K562 (cell line): ENCODE results near the gene POLR3G. TPM values are rescaled to one million over a fixed set of nuclear protein-coding genes. Genes with fewer than 3 reads are reported as not detected.

Experiments
- ATAC-seq: fragments of 200-7000 bp; cut with Tn5 transposase; 3 replicates; pipeline ENCODE4 v1.9.1; 2020; ENCODE audit warnings: moderate library complexity
- BruUV-seq: library from RNA; stranded (reverse); fragments of 400-500 nt; replicated peaks from 2 replicates; lab custom pipeline; 2021; lab: Mats Ljungman, UMichigan
- CTCF ChIA-PET: fragments of 300-600 bp; formaldehyde crosslinking; extraction: SDS; loops from one replicate; lab custom pipeline; 2021; ENCODE audit warnings: low intra/inter-chr PET ratio; lab: Yijun Ruan, JAX
- POLR2A ChIA-PET: fragments of 300-600, 350-650 bp; sonication (Branson Sonifier 250); formaldehyde crosslinking; extraction: SDS; loops from one replicate; lab custom pipeline; 2021; ENCODE audit warnings: antibody characterized with exemption, inconsistent platforms; lab: Yijun Ruan, JAX
- DNase-seq, 4 experiments: peaks; one replicate each; pipeline versions ENCODE4 v3.0.0 to v3.0.0-alpha.2; 2011 to 2018; ENCODE audit warnings: low spot score in 3 of 4, mixed read lengths in 3 of 4; ENCODE audit errors: extremely low read depth in 1 of 4
- FAIRE-seq: peaks from 2 replicates; lab custom pipeline; 2011; peaks lifted over from hg19 to GRCh38; lab: Jason Lieb, UNC
- H2AFZ ChIP-seq: 2 replicates; pipeline ENCODE4 v1.6.0; 2011; ENCODE audit warnings: low read depth, low read length, control low read depth, inconsistent platforms
- H3K27ac ChIP-seq: fragments of 200-600 bp; 3 replicates; pipeline ENCODE4 v1.8.0; 2011; ENCODE audit warnings: low read depth, mild to moderate bottlenecking, control low read depth, inconsistent platforms, low read length, moderate library complexity, mixed read lengths; ENCODE audit errors: extremely low read depth
- H3K27me3 ChIP-seq, 2 experiments: fragments of 300-600 bp in 1 of 2; 2 replicates in 1 of 2; 3 replicates in 1 of 2; pipeline versions ENCODE4 v1.6.0 to v1.8.0; 2011; ENCODE audit warnings: inconsistent platforms in 2 of 2, low read length in 2 of 2, mild to moderate bottlenecking in 1 of 2, mixed read lengths in 1 of 2, moderate library complexity in 1 of 2; ENCODE audit not compliant: control insufficient read depth in 2 of 2, insufficient read depth in 2 of 2
- H3K36me3 ChIP-seq: fragments of 300-600 bp; 3 replicates; pipeline ENCODE4 v1.8.0; 2011; ENCODE audit warnings: mild to moderate bottlenecking, low read length, inconsistent platforms; ENCODE audit not compliant: control insufficient read depth, insufficient read depth
- H3K4me1 ChIP-seq, 2 experiments: fragments of 200-600 bp in 1 of 2; replicated peaks in 1 of 2; 2 replicates in 1 of 2; 3 replicates in 1 of 2; pipeline versions ENCODE4 v1.5.1 to v1.8.0; 2011; ENCODE audit warnings: inconsistent platforms in 2 of 2, low read length in 2 of 2, mild to moderate bottlenecking in 1 of 2, mixed read lengths in 1 of 2, moderate library complexity in 1 of 2; ENCODE audit not compliant: control insufficient read depth in 2 of 2, insufficient read depth in 2 of 2
- H3K4me2 ChIP-seq: 2 replicates; pipeline ENCODE4 v1.6.1; 2011; ENCODE audit warnings: low read length, control low read depth, inconsistent platforms, mixed read lengths; ENCODE audit not compliant: insufficient read depth
- H3K4me3 ChIP-seq: fragments of 200-600 bp; sonication (generic), shearing (Covaris generic); 2 replicates; pipeline ENCODE4 v1.5.1; 2016; ENCODE audit warnings: control low read depth, inconsistent platforms
- H3K79me2 ChIP-seq: fragments of 200-600 bp; 3 replicates; pipeline ENCODE4 v1.8.0; 2011; ENCODE audit warnings: low read length, inconsistent platforms; ENCODE audit not compliant: control insufficient read depth, insufficient read depth
- H3K9ac ChIP-seq, 2 experiments: 2 replicates each; pipeline versions ENCODE4 v1.6.0 to v1.6.1; 2011; ENCODE audit warnings: low read depth in 2 of 2, low read length in 2 of 2, control low read depth in 1 of 2, inconsistent platforms in 1 of 2, mild to moderate bottlenecking in 1 of 2, mixed read lengths in 1 of 2; ENCODE audit not compliant: insufficient read depth in 1 of 2
- H3K9me1 ChIP-seq: one replicate; pipeline ENCODE4 v1.6.0; 2011; ENCODE audit warnings: inconsistent platforms, mild to moderate bottlenecking, low read length, moderate library complexity; ENCODE audit not compliant: control insufficient read depth, insufficient read depth
- H3K9me3 ChIP-seq: replicated peaks from 2 replicates; pipeline ENCODE4 v1.5.1; 2011; ENCODE audit warnings: low read depth, low read length, inconsistent platforms; ENCODE audit not compliant: control insufficient read depth, insufficient read depth
- H4K20me1 ChIP-seq: replicated peaks from 2 replicates; pipeline ENCODE4 v1.6.1; 2011; ENCODE audit warnings: low read length, inconsistent platforms, mixed read lengths; ENCODE audit not compliant: control insufficient read depth, insufficient read depth
- C11orf30 ChIP-seq: fragments of 450-650 bp; IDR thresholded peaks from 2 replicates; pipeline ENCODE4 v1.6.1; 2016; ENCODE audit warnings: low read depth, mild to moderate bottlenecking
- FOXA3 ChIP-seq, 2 experiments: fragments of 450-650 bp in 1 of 2; sonication (generic) in 1 of 2; formaldehyde crosslinking; IDR thresholded peaks in 1 of 2; conservative IDR thresholded peaks in 1 of 2; 2 replicates each; pipeline versions ENCODE4 v1.4.0 to v1.8.0; 2020 to 2022; ENCODE audit warnings: mild to moderate bottlenecking in 2 of 2, missing genetic modification reagents in 1 of 2
- MAFF ChIP-seq: IDR thresholded peaks from 2 replicates; pipeline ENCODE4 v1.6.1; 2012; ENCODE audit warnings: low read length, improper control_type of control experiment
- MAFG ChIP-seq: fragments of 450-650 bp; conservative IDR thresholded peaks from 2 replicates; pipeline ENCODE4 v1.6.1; 2016; ENCODE audit warnings: missing genetic modification characterization, missing compliant biosample characterization
- MAFK ChIP-seq: IDR thresholded peaks from 2 replicates; pipeline ENCODE4 v1.6.1; 2011; ENCODE audit warnings: low read length, improper control_type of control experiment
- RCOR1 ChIP-seq, 2 experiments: IDR thresholded peaks; 2 replicates each; pipeline ENCODE4 v1.6.1; 2012; ENCODE audit warnings: low read depth in 2 of 2, low read length in 2 of 2, borderline replicate concordance in 1 of 2, improper control_type of control experiment in 1 of 2
- ZNF316 ChIP-seq: fragments of 450-650 bp; IDR thresholded peaks from 2 replicates; pipeline ENCODE4 v1.6.1; 2016
- WGBS: fragments of 100-300 bp; shearing (Covaris generic); methylation state at CpG from one replicate; pipeline ENCODE4 v1.1.6; 2016; ENCODE audit warnings: low coverage, mixed read lengths; ENCODE audit not compliant: insufficient coverage; ENCODE audit errors: missing lambda C conversion rate; 5-methylcytosine and 5-hydroxymethylcytosine counted together
- in situ Hi-C: fragments of 300-500 bp; cut with MboI; formaldehyde crosslinking; loops from 4 replicates; pipeline ENCODE4 v1.15.0; 2018; ENCODE audit warnings: inconsistent platforms, mixed read lengths
- intact Hi-C: fragments of 100-400 bp; cut with micrococcal nuclease; formaldehyde crosslinking; loops from 2 replicates; pipeline ENCODE4 v1.14.2; 2022
- polyA plus RNA-seq, 8 experiments: library from polyadenylated mRNA; depleted of rRNA in 4 of 8; stranded (reverse) in 5 of 8; unstranded in 3 of 8; fragments of >200 nt; fragmentation: Nextera tagmentation in 2 of 8; fragmentation: Illumina TruSeq in 1 of 8; extraction: Ambion mirVana in 2 of 8; extraction: Trizol in 1 of 8; gene quantifications; 2 replicates each; pipeline versions ENCODE4 v1.2.1 to v1.2.3, GENCODE V29; 2011 to 2014; ENCODE audit warnings: inconsistent platforms in 1 of 8, missing spikeins in 1 of 8
- total RNA-seq, 7 experiments: library from RNA; depleted of rRNA in 6 of 7; stranded (reverse); fragments of >200 nt in 6 of 7; fragmentation: Illumina TruSeq in 2 of 7; extraction: Trizol in 2 of 7; gene quantifications; 2 replicates each; pipeline versions ENCODE4 v1.2.1 to v1.2.3, GENCODE V29; 2011 to 2021; ENCODE audit warnings: low replicate concordance in 1 of 7

POLR3G gene
- total and polyA plus RNA-seq, 9 of the 15 experiments (the other 6 are each of a cell fraction or from before 2014, with no cell fraction given), result 39.0 to 111 (median 59.0) TPM

DNA sequence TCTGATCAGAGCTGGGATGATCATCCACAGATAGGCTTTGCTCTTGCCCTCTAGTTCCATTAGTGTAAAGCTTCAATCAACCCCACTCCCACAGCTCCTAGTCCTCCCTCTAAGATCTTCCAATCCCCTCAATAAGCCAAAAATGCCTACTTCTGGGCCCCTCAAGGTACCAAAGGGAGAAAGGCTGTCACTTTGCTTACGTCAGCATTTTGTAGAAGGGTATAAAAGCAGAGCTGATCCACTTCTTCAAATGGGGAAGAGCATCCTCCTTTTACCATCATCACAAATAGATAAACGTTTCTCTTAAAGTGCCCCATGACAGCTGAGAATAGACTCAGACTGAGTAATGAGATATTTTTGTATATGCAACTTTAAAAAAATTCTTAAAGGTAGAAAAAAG, 70.8 kb downstream of the POLR3G start:
- Histone ChIP-seq H3K4me2 (no peak overlapping the region), H3K27ac (no peak overlapping the region), H3K36me3 (no peaks in the 10 kb centered on the region), H2AFZ (peak overlapping the region; percentile 7; the same call in 1 of the 2 replicates), H3K9me3 (no peaks in the 10 kb centered on the region), H3K9ac (no peak overlapping the region), H3K79me2 (no peaks in the 10 kb centered on the region), H3K9me1 (no peaks in the 10 kb centered on the region), H3K4me1 (peaks cover 3 to 11% of the 10 kb centered on the region in 2 experiments; a peak in 4 of 5 replicates), H4K20me1 (no peaks in the 10 kb centered on the region), H3K4me3 (no peak overlapping the region), H3K27me3 (no peaks in the 10 kb centered on the region)
- in situ Hi-C loops, result no loop called here
- BruUV-seq, result no TSS peak
- FAIRE-seq (no peak), ATAC-seq (no peak), DNase-seq (no peak)
- WGBS, result 45% methylated on average over 2 of the region's 2 CpGs
- CTCF ChIA-PET, result no interaction called here
- POLR2A ChIA-PET, result interaction anchor here (0.6 kb wide), 1 partner anchor 85 kb away, joined by 3 read pairs; no protein-coding TSS in a partner anchor
- TF ChIP-seq RCOR1 (IDR thresholded peaks at IDR 0.05; ENCODE audit: borderline replicate concordance in 1 of 2, low read depth in 2 of 2, low read length in 2 of 2), result no peak
- TF ChIP-seq FOXA3 (CRISPR knock-in tag; conservative IDR thresholded peaks at IDR 0.05 in 1 of 2, IDR thresholded peaks at IDR 0.05 in 1 of 2), result no peak
- TF ChIP-seq MAFK, result peak; percentile 98
- TF ChIP-seq MAFG, result peak; percentile 86
- peak; percentile 93 for TF ChIP-seq MAFF
- peak; percentile 86 for TF ChIP-seq C11orf30
- peak; percentile 92 for TF ChIP-seq ZNF316
- intact Hi-C loops, result no loop called here
